WERI-Rb-1 (cell line): ENCODE data around the gene CIAO2B.
A peak's percentile ranks its signal among the peaks of the same experiment; 100 is the strongest.
"Not testable (repeated sequence)": the region's sequence is repeated elsewhere in the genome, so short reads cannot be mapped to it uniquely, and the experiment has no call there.

Experiments
- DNase-seq: peaks from one replicate; pipeline ENCODE4 v3.0.0-alpha.2; 2020
- H3K27ac ChIP-seq: fragments of 250-450 bp; sonication (Bioruptor Pico); 2 replicates; pipeline ENCODE4 v1.5.1; 2020; ENCODE audit warnings: mild to moderate bottlenecking, moderate library complexity
- H3K27me3 ChIP-seq: fragments of 250-450 bp; sonication (Bioruptor Pico); 2 replicates; pipeline ENCODE4 v1.5.1; 2021; ENCODE audit warnings: mild to moderate bottlenecking, low read depth, moderate library complexity; ENCODE audit not compliant: insufficient read depth, severe bottlenecking
- H3K36me3 ChIP-seq: fragments of 250-450 bp; sonication (Bioruptor Pico); 2 replicates; pipeline ENCODE4 v1.5.1; 2020; ENCODE audit warnings: mild to moderate bottlenecking, moderate library complexity
- H3K4me3 ChIP-seq: 2 replicates; pipeline ENCODE4 v1.5.1; 2011; ENCODE audit warnings: low read depth, mild to moderate bottlenecking, control low read depth, low read length
- H3K9me3 ChIP-seq: fragments of 250-450 bp; sonication (Bioruptor Pico); 2 replicates; pipeline ENCODE4 v1.5.1; 2021; ENCODE audit warnings: mild to moderate bottlenecking, moderate library complexity; ENCODE audit not compliant: severe bottlenecking
- CTCF ChIP-seq: IDR thresholded peaks from 2 replicates; pipeline ENCODE4 v1.5.1; 2011; ENCODE audit warnings: low read depth, mild to moderate bottlenecking, control low read depth, inconsistent platforms, low read length

The CIAO2B gene

GRCh38 chr16:66899310-66899944 lies 34.8 kb downstream of the CIAO2B start:
- Histone ChIP-seq H3K27me3 (no peaks in the 10 kb centered on the region), H3K36me3 (no peaks in the 10 kb centered on the region), H3K9me3 (no peaks in the 10 kb centered on the region), H3K27ac (peak overlapping the region; percentile 99), H3K4me3 (no peak overlapping the region)
- no peak for TF ChIP-seq CTCF
- DNase-seq, result no peak

- DNase-seq, result no peak
- no peaks in the 10 kb centered on the region for H3K27me3 ChIP-seq
- no peak overlapping the region for H3K4me3 ChIP-seq
- TF ChIP-seq CTCF, result no peak
- no peaks in the 10 kb centered on the region for H3K9me3 ChIP-seq
- no peaks in the 10 kb centered on the region for H3K36me3 ChIP-seq
- peak overlapping the region; percentile 99 for H3K27ac ChIP-seq
Measured at GRCh38 chr16:66898933-66899309, 35.3 kb downstream of the CIAO2B start.

- TF ChIP-seq CTCF, result no peak
- Histone ChIP-seq H3K27ac (peak overlapping the region; percentile 99), H3K36me3 (no peaks in the 10 kb centered on the region), H3K4me3 (no peak overlapping the region), H3K27me3 (no peaks in the 10 kb centered on the region), H3K9me3 (no peaks in the 10 kb centered on the region)
- no peak for DNase-seq
Measured at GRCh38 chr16:66898207-66898606, 36.0 kb downstream of the CIAO2B start.

GRCh38 chr16:66896682-66897081 lies 37.5 kb downstream of the CIAO2B start:
- H3K9me3 ChIP-seq, H3K36me3 ChIP-seq, H3K4me3 ChIP-seq, DNase-seq, H3K27me3 ChIP-seq: not testable (repeated sequence)
- peak overlapping the region; percentile 71 for H3K27ac ChIP-seq

- H3K36me3 ChIP-seq, result no peaks in the 10 kb centered on the region
- peak overlapping the region; percentile 71 for H3K27ac ChIP-seq
- H3K4me3 ChIP-seq, result no peak overlapping the region
- H3K27me3 ChIP-seq, result no peaks in the 10 kb centered on the region
- no peaks in the 10 kb centered on the region for H3K9me3 ChIP-seq
- no peak for DNase-seq
- TF ChIP-seq CTCF, result no peak
Measured at GRCh38 chr16:66895999-66896398, 38.2 kb downstream of the CIAO2B start.

- no peak for TF ChIP-seq CTCF
- Histone ChIP-seq H3K9me3 (no peaks in the 10 kb centered on the region), H3K4me3 (no peak overlapping the region), H3K27me3 (no peaks in the 10 kb centered on the region), H3K27ac (peak overlapping the region; percentile 71), H3K36me3 (no peaks in the 10 kb centered on the region)
- no peak for DNase-seq
Measured at GRCh38 chr16:66895689-66895979, 38.6 kb downstream of the CIAO2B start.
